Activated T-helper 1 cell treated with anti-CD3 and anti-CD28 coated beads, Interleukin-2, amount 50 U/mL, for 16 hours (primary cell): Measurements from ENCODE around the gene TAF5L.
"Not testable (repeated sequence)": the region's sequence is repeated elsewhere in the genome, so short reads cannot be mapped to it uniquely, and the experiment has no call there.

ENCODE experiments used
- DNase-seq, 2 donors: peaks; one replicate each; pipeline ENCODE4 v3.0.0-alpha.2; 2020; ENCODE audit warnings: low read depth in 1 of 2, low spot score in 1 of 2

Gene TAF5L

GRCh38 chr1:229608590-229608989, 17.3 kb downstream of the TAF5L start:
- DNase-seq = no peak

GRCh38 chr1:229607370-229607769, 18.6 kb downstream of the TAF5L start:
- no peak for DNase-seq

GRCh38 chr1:229603371-229604005, 22.4 kb downstream of the TAF5L start:
- DNase-seq = no peak

GRCh38 chr1:229600229-229600628, 25.7 kb downstream of the TAF5L start:
- no peak for DNase-seq

GRCh38 chr1:229599218-229599954, 26.5 kb downstream of the TAF5L start:
- DNase-seq = no peak

- no peak for DNase-seq
Measured at GRCh38 chr1:229597877-229598276, 28.0 kb downstream of the TAF5L start.

GRCh38 chr1:229596925-229597699, 28.8 kb downstream of the TAF5L start:
- no peak for DNase-seq

GRCh38 chr1:229595876-229596275, 30.0 kb downstream of the TAF5L start:
- DNase-seq = not testable (repeated sequence)

GRCh38 chr1:229594227-229595008, 31.5 kb downstream of the TAF5L start:
- DNase-seq = no peak

GRCh38 chr1:229593800-229594199, 32.1 kb downstream of the TAF5L start:
- no peak for DNase-seq

- no peak for DNase-seq
Measured at GRCh38 chr1:229590119-229590518, 35.8 kb downstream of the TAF5L start.

- no peak for DNase-seq
Measured at GRCh38 chr1:229585338-229585737, 40.6 kb downstream of the TAF5L start.

- DNase-seq = no peak
Measured at GRCh38 chr1:229582715-229583114, 43.2 kb downstream of the TAF5L start.

GRCh38 chr1:229582011-229582694, 43.8 kb downstream of the TAF5L start:
- no peak for DNase-seq

- DNase-seq = no peak
Measured at GRCh38 chr1:229581485-229581884, 44.4 kb downstream of the TAF5L start.

- DNase-seq = no peak
Measured at GRCh38 chr1:229579059-229579673, 46.8 kb downstream of the TAF5L start.

GRCh38 chr1:229578168-229579058, 47.5 kb downstream of the TAF5L start:
- DNase-seq = no peak

- DNase-seq = no peak
Measured at GRCh38 chr1:229574679-229575442, 51.1 kb downstream of the TAF5L start.

- DNase-seq = no peak
Measured at GRCh38 chr1:229572286-229572685, 53.6 kb downstream of the TAF5L start.
